ENCODE results near the gene SYNDIG1.

Gene SYNDIG1

GRCh38 chr20:24643731-24644626, 174.6 kb downstream of the SYNDIG1 start:
- no peak for DNase-seq

DNA sequence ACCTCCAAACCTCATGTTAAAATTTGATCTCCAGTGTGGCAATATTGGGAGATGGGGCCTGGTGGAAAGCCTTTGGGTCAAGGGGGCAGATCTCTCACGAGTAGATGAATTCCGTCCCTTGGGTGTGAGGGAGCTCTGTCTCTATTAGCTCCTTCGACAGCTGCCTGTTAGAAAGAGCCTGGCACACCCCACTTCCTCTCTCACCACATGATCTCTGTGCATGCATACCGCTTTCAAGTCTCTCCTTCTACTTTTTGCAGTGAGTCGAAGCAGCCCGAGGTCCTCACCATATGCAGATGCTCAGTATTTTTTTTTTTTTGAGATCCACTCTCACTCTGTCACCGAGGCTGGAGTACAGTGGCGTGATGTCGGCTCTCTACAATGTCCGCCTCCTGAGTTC, 176.9 kb downstream of the SYNDIG1 start:
- DNase-seq: no peak

DNA sequence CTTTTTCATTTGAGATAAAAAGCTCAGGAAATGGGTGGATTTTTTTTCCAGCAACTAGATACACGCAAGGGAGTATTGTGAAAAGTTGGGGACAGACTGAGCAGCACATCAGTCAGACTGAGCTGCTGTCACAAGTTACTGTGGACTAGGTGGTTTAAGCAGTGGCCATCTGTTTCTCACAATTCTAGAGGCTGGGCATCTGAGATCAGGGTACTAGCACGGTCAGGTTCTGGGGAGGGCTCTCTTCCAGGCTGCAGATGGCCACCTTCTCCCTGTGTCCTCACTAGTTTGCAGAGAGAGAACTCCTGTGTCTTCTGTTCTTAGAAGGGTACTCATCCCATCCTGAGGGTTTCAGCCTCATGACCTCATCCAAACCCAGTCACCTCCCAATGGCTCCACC, 178.3 kb downstream of the SYNDIG1 start:
- no peak for DNase-seq

- DNase-seq: no peak
Observed at GRCh38 chr20:24648481-24648880, 179.1 kb downstream of the SYNDIG1 start.

DNA sequence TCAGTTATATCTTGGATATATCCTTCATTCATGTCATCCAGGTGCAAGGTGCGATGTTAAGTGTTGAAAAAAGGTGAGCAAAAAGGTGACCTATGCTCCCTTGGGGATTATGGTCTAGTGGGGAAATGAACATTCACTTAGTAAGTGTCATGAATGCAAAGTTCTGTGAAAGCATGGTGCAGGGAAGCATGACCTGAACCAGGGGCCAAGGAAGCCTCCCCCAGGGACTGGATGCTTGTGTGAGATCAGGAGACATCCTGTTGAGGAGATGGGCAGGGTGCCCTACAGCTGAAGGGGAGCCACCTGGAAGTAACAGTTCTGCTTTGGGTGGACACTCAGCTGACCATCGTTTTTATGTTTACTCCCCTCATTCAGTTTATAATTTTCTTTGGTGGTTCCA, 179.5 kb downstream of the SYNDIG1 start:
- no peak for DNase-seq

DNA sequence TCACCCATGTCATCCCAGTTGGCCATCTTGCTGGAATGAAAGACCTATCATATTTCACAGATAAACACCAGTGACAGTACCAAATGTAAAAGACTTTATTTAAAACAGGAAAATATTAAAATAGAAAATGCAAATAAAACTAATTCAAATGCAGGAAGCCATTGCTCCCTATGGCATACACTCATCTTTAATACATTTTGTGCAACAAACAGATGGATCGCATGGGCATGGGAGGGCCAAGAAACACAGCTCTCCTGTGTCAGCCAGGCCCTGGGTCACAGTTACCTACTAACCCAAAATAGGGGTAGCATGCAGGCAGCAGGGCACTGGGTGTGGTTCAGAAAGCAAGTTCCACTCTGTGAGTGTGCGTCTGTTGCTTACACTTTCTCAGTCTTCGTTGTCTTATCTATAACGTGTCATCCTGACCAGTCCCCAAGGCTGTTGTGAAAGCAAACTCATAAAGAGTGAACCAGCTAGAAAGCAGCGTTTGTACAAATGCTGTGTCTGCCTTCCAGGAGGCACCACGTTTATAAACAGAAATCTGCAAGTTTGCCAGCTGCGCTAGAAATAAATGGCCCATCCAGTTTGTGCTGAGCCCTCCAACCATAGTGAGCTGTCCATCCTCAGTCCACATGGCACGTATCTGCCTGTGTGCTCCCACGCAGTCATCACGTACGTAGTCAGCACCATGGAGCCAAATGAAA, 180.5 kb downstream of the SYNDIG1 start:
- no peak for DNase-seq

GRCh38 chr20:24651171-24651975, 181.9 kb downstream of the SYNDIG1 start:
- no peak for DNase-seq

- no peak for DNase-seq
Observed at GRCh38 chr20:24651976-24652345, 182.5 kb downstream of the SYNDIG1 start.

DNA sequence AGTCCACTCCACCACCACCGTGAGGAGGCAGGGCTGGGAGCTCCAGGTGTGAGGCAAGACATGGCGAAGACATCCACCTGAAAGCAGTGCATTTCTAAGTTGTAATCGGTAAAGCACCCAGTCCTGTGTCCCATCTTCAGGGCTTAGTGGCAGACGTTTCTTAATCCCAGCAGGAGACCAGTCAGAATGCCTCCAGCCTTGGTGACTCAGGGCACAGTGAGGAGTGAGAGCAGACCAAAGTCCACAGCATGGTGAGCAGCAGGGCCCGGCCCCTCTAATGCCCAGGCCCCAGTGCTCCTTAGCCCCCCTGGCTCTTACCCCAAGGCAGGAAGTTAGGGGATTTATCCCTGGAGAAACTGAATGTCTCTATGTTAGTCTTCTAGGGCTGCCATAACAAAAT, 183.9 kb downstream of the SYNDIG1 start:
- DNase-seq: no peak

GRCh38 chr20:24654425-24654824, 185.0 kb downstream of the SYNDIG1 start:
- DNase-seq: no peak

- DNase-seq: no peak
Observed at GRCh38 chr20:24656391-24656790, 187.0 kb downstream of the SYNDIG1 start.

- no peak for DNase-seq
Observed at GRCh38 chr20:24657196-24657595, 187.8 kb downstream of the SYNDIG1 start.

- no peak for DNase-seq
Observed at GRCh38 chr20:24657878-24658620, 188.6 kb downstream of the SYNDIG1 start.

GRCh38 chr20:24658920-24659660, 189.7 kb downstream of the SYNDIG1 start:
- DNase-seq: no peak

GRCh38 chr20:24659835-24660234, 190.4 kb downstream of the SYNDIG1 start:
- DNase-seq: no peak

GRCh38 chr20:24660651-24661050, 191.2 kb downstream of the SYNDIG1 start:
- no peak for DNase-seq

DNA sequence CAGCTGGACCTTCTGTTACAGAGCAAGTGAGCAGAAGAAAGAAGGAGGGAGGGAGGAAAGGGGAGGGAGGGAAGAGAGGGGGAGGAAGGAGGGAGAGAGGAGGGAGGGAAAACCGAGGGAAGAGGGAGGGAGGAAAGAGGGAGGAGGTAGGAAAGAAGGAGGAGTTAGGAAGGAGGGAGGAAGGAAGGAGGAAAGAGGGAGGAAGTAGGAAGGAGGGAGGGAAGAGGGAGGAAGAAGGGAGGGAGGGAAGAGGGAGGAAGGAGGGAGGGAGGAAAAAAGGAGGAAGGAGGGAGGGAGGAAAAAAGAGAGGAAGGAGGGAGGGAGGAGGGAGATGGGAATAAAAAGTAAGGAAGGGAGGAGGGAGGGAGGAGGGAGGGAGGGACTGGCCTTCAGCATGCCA, 191.8 kb downstream of the SYNDIG1 start:
- DNase-seq: no peak

- no peak for DNase-seq
Observed at GRCh38 chr20:24662322-24662721, 192.9 kb downstream of the SYNDIG1 start.

GRCh38 chr20:24662752-24663365, 193.4 kb downstream of the SYNDIG1 start:
- DNase-seq: no peak

GRCh38 chr20:24663496-24663895, 194.1 kb downstream of the SYNDIG1 start:
- DNase-seq: no peak

- no peak for DNase-seq
Observed at GRCh38 chr20:24664266-24664986, 195.0 kb downstream of the SYNDIG1 start.
